NCI-H82 (cell line): ENCODE data around the gene HDHD3.

Source experiments
- DNase-seq: peaks from one replicate; lab custom pipeline; 2025; lab: John Stamatoyannopoulos, UW

HDHD3 gene

GRCh38 chr9:113363336-113363735, 13.4 kb downstream of the HDHD3 start:
- DNase-seq, result no peak

GRCh38 chr9:113361304-113362018, 15.3 kb downstream of the HDHD3 start:
- DNase-seq, result no peak

DNA sequence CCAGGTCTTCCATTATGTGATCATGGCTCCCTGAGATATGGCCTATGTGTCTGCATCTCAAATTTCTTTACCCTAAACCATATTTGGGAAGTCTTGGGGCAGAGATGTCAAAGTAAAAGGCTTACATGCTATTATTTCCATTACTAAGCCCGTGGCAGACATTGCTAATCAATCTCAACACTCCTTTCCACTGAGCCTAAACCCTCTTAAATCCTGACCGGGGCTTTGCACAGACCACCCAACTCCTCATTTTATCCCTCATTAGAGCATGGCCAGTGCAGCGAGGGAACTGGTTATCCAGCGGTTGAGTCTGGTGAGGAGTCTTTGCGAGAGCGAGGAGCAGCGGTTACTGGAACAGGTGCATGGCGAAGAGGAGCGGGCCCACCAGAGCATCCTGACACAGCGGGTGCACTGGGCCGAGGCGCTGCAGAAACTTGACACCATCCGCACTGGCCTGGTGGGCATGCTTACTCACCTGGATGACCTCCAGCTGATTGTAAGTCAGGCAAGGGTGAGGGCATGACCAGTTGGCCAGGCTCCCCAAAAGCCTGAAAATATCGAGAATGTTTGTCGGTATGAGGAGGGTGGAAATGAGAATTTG, 16.4 kb downstream of the HDHD3 start:
- DNase-seq, result peak; percentile 24

DNA sequence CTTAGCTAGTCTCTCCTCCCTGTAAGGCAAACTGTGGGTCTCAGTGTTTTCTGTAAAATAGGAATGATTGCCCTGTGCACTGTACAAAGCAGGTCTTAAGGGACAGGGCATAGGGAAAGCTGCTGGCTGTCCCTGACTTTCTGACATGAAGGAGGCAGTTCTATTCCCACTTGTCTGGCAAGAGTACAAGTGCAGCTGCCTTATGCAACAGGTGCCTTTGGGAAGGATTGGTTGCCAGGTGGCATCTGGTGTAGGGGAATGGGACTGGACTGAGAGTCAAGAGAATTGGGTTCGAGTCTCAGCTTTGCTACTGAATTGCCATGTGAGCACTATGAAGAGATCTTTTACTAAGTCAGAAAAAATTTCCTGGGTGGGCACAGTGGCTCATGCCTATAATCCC, 17.4 kb downstream of the HDHD3 start:
- no peak for DNase-seq

GRCh38 chr9:113356686-113357292, 20.0 kb downstream of the HDHD3 start:
- DNase-seq, result no peak

DNA sequence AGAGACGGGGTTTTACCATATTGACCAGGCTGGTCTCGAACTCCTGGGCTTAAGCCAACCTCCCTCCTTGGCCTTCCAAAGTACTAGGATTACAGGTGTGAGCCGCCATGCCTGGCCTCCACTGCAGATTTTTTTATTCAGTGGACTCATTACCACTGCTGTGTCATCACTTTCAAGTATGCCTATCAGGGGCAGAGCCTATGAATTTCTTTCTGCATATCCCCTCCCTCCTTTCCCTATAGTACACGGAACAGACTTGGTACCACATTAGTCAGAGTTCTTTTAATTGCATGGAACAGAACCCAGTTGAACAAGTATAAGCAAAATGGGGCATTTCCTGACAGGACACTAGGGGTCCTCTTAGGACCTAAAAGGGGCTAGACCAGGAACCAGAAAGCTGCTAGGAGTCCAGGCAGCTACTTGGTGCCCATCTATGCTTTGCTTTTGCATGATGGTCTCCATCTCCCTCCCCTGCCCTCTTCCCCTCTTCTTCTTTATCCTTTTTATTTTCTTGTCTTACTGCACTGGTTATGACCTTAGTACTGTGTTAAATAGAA, 21.7 kb downstream of the HDHD3 start:
- peak; percentile 42 for DNase-seq

- DNase-seq, result no peak
These were observed 24.4 kb downstream of the HDHD3 start for GRCh38 chr9:113352411-113352810.

- DNase-seq, result no peak
These were observed 24.8 kb downstream of the HDHD3 start for GRCh38 chr9:113352006-113352405.

DNA sequence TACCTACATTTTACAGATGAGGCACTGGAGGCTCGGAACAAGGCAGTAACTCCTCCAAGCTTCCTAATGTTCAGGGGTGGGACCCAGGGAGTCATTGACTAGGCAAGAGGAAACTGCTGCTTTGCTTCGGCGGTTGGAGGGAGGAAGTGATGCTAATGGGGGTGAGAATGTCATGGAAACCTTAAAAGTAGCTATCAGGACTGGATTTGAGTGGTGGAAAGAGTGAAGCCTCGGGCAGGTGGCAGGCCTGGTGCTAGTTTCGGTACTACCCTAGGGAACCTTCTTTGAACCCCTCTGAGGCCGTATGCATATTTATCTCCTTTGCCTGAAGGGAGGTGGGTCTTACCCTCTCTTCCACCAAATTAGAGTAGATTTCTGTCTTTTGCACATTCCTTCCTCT, 25.8 kb downstream of the HDHD3 start:
- DNase-seq, result no peak

DNA sequence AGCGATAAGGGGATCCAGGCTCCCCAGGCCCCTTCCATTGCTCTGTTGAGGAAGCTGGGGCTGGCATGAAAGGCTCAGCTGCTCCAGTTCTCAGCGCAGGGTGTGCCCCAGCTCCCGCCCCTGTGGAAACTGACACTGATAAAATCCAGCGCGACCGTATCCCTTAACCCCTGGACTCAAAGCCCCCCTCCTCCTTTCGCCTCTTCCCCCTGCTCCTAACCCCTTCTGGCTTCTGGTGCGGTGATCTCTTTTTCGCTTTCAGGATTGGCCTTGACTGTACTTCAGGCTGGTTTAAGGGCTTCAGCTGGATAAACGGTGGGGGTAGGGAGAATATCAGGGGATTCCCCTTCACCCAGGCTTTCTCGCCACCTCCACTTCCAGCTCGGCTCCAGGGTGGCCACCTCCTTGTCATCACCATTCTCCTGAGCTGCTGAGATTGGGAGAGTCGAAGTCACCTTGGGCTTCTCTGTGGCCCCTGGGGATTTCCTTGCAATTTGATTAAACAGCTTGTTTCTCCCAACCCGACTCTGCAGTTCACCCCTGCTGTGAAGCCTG, 26.6 kb downstream of the HDHD3 start:
- peak; percentile 73 for DNase-seq

DNA sequence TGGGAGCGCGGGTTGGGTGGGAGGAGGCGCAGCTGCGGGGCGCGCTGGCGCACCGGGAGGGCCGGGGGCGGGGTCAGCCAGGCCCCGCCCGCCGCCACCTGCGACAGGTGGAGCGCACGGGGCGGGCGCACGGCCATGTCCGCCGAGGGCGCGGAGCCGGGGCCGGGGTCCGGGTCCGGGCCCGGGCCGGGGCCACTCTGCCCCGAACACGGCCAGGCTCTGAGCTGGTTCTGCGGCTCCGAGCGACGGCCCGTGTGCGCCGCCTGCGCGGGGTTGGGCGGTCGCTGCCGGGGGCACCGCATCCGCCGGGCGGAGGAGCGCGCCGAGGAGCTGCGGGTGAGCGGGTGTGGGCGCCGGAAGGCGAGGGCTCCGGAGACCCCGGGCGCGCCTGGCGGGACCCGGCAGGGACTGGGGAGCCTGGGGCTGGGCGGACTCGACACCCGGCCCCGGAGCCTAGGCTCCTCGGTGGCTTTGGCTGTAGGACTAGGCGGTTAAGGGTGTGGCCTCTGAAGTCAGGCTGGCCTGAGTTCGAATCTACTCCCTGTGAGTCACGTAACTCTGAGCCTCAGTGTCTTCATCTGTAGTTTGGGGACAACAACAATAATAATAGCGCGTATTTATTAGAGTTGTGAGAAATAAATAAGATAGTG, 27.2 kb downstream of the HDHD3 start, which contains the start of gene BSPRY:
TSS of gene BSPRY (plus strand) at position 97 of the 650 bp plus-strand sequence. CDS start at position 136, 39 bp downstream.
- DNase-seq, result no peak

DNA sequence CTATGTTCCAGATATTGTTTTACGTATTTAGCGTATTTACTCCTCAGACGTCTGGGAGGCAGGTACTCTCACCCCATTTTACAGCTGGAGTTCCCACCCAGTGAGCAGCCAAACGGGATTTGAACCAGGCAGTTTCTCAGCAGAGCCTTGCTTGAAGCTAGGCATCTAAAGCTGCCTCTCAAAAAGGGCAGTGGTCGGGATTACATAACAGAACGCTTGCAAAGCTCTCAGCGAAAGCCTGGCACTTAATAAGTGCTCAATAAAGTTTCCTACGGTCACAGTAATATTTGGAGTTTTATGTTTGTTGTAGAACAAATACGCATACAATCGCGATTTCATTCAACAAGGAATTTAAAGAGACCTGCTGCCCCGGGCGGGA, 27.7 kb downstream of the HDHD3 start:
- no peak for DNase-seq

DNA sequence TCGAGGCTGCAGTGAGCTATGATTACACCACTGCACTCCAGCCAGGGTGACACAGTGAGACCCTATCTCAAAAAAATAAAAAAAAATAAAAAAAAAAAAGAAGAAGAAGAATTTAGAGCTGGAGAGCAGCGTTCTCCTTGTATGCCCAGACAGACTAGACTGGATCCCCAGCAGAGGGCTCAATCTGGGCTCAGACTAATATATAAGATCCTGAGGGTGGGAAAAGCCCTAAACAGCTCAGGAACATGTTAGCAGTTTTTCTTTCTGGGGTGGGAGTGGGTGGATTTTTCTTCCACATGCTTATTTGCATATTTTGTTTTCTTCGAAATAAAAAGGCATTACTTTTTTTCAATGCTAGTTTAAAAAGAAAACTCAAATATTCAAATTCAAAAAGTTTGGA, 28.3 kb downstream of the HDHD3 start:
- DNase-seq, result no peak

DNA sequence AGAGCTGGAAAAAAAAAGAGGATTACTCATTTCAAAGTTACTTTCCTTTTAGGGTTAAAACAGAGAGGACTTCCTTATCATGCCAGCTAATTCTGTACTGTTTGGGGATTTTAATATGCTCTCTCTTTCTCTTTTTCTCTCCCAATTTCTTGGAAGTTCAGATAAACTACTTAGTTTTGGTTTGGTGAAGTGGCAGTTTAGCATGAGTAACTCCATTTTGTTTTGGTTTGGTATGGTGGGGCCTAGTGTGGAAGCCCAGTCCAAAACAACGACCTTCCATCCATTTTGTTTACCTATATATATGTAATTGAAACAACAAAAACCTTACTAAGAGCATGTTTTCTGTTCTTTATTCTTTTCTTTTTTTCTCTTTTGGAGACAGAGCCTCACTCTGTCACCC, 31.1 kb downstream of the HDHD3 start:
- DNase-seq, result no peak

GRCh38 chr9:113345190-113345589, 31.6 kb downstream of the HDHD3 start:
- DNase-seq, result no peak

GRCh38 chr9:113343732-113344231, 33.0 kb downstream of the HDHD3 start:
- peak; percentile 94 for DNase-seq

DNA sequence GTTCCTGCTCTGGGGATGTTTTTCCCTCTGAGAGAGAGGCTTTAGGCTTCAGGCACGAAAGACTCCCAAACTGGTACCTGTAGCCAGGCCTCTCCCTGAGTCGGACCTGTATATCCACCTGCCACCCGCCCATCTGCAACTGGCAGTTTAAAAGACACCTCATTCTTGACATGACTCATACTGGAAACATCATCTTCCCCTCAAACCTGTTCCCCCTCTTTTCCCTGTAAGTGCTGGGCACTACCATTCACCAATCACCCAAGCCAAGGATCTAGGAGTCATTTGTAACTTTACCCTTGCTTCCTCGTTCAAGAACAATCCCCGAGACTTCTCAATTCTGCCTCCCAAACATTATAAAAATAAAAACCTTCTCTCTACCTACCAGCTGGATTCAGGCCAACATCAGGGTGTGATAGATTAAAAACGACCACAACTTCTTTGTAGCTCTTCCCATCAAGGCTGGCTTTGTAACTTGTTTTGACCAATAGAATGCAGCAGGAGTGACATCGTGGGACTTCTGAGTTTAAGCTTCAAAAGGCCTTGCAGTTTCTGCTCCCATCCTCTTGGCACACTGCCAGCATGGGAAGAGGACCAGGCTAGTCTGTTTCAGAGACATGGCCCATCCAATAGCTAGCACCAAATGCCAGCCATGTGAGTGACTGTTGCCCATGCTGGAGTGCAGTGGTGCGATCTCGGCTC, 34.9 kb downstream of the HDHD3 start:
- DNase-seq, result peak; percentile 43

DNA sequence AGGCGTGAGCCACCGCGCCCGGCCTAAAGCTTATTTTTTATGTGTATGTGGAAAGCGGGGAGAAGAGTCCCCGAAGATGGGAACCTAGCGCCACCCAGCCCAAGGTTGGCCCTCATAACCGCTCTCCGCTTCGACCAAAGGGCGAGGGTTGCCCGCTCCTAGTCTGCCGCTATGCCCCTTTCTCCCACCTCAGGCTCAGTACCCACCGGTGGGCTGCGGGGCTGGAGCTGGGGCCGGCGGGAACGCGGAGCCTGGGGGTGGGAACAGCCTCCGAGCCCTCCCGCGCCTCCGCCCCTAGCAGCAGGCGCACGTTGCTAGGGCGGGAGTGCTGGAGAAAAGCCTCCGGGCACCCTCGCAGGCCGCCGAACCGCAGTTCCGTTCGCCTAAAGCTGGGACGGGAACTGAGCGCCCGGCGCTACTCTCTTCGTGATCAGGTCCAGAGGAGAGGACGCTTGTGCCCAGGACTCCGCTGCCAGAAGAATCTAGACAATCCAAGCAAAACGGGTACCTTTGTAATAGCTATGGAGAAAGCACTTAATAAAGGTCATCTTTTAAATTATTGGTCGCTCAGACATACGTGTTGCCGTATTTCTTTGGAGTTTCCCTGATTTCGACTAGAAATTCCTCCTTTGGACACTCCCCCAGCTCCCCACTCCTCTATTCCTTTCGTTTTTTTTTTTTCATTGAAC, 36.6 kb downstream of the HDHD3 start, which contains the start of gene WDR31:
TSS of gene WDR31 (minus strand) at position 265 of the 689 bp plus-strand sequence. CDS start 8,253 bp downstream, outside the sequence.
- DNase-seq, result peak; percentile 92

DNA sequence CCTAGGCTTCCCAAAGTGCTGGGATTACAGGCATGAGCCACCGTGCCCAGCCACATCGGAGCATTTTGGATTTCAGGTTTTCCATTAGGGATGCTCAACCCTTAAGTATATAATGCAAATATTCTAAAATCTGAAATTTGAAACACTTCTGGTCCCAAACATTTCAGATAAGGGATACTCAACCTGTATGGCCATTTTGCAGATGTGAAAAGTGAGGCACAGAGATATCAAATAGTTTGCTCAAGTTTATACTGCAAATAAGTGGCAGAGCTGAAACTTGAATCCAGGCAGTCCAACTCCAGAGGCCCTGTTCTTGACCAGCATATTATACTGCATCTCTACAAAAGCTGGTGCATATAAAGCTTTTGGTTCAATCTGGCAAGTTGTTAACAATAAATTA, 39.1 kb downstream of the HDHD3 start:
- no peak for DNase-seq

GRCh38 chr9:113331780-113332179, 45.0 kb downstream of the HDHD3 start:
- no peak for DNase-seq
